Ascending aorta (tissue), 2 donors: ENCODE measurements around the gene ACAD9. TPM values are rescaled to one million over a fixed set of nuclear protein-coding genes. Genes with fewer than 3 reads are reported as not detected.

Experiments
- DNase-seq, 2 donors: peaks; one replicate each; pipeline ENCODE4 v3.0.0-alpha.2; 2019; ENCODE audit warnings: low spot score in 2 of 2
- H3K27ac ChIP-seq, 2 donors: fragments of 200-600 bp; sonication (generic); one replicate each; pipeline ENCODE4 v1.5.1; 2016 to 2017; ENCODE audit warnings: mild to moderate bottlenecking in 1 of 2
- H3K27me3 ChIP-seq: fragments of 200-600 bp; sonication (generic); one replicate; pipeline ENCODE4 v1.5.1; 2017
- H3K36me3 ChIP-seq, 2 donors: fragments of 200-600 bp; sonication (generic); one replicate each; pipeline ENCODE4 v1.5.1; 2016
- H3K4me1 ChIP-seq, 2 donors: fragments of 200-600 bp; sonication (generic); one replicate each; pipeline ENCODE4 v1.5.1; 2016 to 2017; ENCODE audit warnings: mild to moderate bottlenecking in 1 of 2
- H3K4me3 ChIP-seq, 2 donors: fragments of 200-600 bp; sonication (generic); one replicate each; pipeline ENCODE4 v1.5.1; 2016 to 2017; ENCODE audit warnings: mild to moderate bottlenecking in 1 of 2
- H3K9me3 ChIP-seq, 2 donors: fragments of 200-600 bp; sonication (generic); one replicate each; pipeline ENCODE4 v1.5.1; 2016
- CTCF ChIP-seq, 3 experiments: fragments of 200-600 bp in 2 of 3; fragments of 450-650 bp in 1 of 3; sonication (generic) in 2 of 3; IDR thresholded peaks; one replicate each; pipeline ENCODE4 v1.5.1; 2016 to 2019; ENCODE audit warnings: antibody characterized with exemption in 3 of 3, mild to moderate bottlenecking in 1 of 3, moderate library complexity in 1 of 3
- intact Hi-C: fragments of 100-400 bp; cut with DNase I; formaldehyde crosslinking; loops from one replicate; pipeline ENCODE4 v1.15.1; 2023
- total RNA-seq: library from RNA; depleted of rRNA; stranded (reverse); fragments of >200 nt; gene quantifications from one replicate; pipeline ENCODE4 v1.1.0, GENCODE V29; 2016

Gene ACAD9
- total RNA-seq, 1 donor from 2014 or later, result 23.4 TPM

- no peak for TF ChIP-seq CTCF (IDR thresholded peaks at IDR 0.05)
- intact Hi-C loops, result no loop called here
- Histone ChIP-seq H3K27ac (no peak overlapping the region), H3K9me3 (no peaks in the 10 kb centered on the region), H3K4me3 (no peak overlapping the region), H3K4me1 (no peaks in the 10 kb centered on the region), H3K36me3 (no peaks in the 10 kb centered on the region), H3K27me3 (no peaks in the 10 kb centered on the region)
- DNase-seq, result no peak
Observed at GRCh38 chr3:128932516-128933212, 53.2 kb downstream of the ACAD9 start.

GRCh38 chr3:128933213-128933921, 53.9 kb downstream of the ACAD9 start:
- no peak for TF ChIP-seq CTCF (IDR thresholded peaks at IDR 0.05)
- Histone ChIP-seq H3K9me3 (no peaks in the 10 kb centered on the region), H3K4me1 (no peaks in the 10 kb centered on the region), H3K4me3 (no peak overlapping the region), H3K36me3 (no peaks in the 10 kb centered on the region), H3K27me3 (no peaks in the 10 kb centered on the region), H3K27ac (no peak overlapping the region)
- intact Hi-C loops, result no loop called here
- DNase-seq, result no peak

- intact Hi-C loops, result no loop called here
- Histone ChIP-seq H3K27me3 (no peaks in the 10 kb centered on the region), H3K27ac (no peak overlapping the region), H3K4me1 (no peaks in the 10 kb centered on the region), H3K4me3 (no peak overlapping the region), H3K9me3 (no peaks in the 10 kb centered on the region), H3K36me3 (no peaks in the 10 kb centered on the region)
- no peak for DNase-seq
- TF ChIP-seq CTCF (IDR thresholded peaks at IDR 0.05), result no peak
Observed at GRCh38 chr3:128933922-128934253, 54.5 kb downstream of the ACAD9 start.

- Histone ChIP-seq H3K4me3 (no peak overlapping the region), H3K36me3 (no peaks in the 10 kb centered on the region), H3K27ac (no peak overlapping the region), H3K9me3 (no peaks in the 10 kb centered on the region), H3K27me3 (no peaks in the 10 kb centered on the region), H3K4me1 (no peaks in the 10 kb centered on the region)
- DNase-seq, result no peak
- intact Hi-C loops, result no loop called here
- TF ChIP-seq CTCF (IDR thresholded peaks at IDR 0.05), result no peak
Observed at GRCh38 chr3:128935922-128936321, 56.5 kb downstream of the ACAD9 start.

GRCh38 chr3:128936341-128936740, 56.9 kb downstream of the ACAD9 start:
- intact Hi-C loops, result no loop called here
- Histone ChIP-seq H3K27ac (no peak overlapping the region), H3K27me3 (no peaks in the 10 kb centered on the region), H3K4me3 (no peak overlapping the region), H3K4me1 (no peaks in the 10 kb centered on the region), H3K36me3 (no peaks in the 10 kb centered on the region), H3K9me3 (no peaks in the 10 kb centered on the region)
- TF ChIP-seq CTCF (IDR thresholded peaks at IDR 0.05), result no peak
- no peak for DNase-seq
